Measurements from ENCODE around the gene ZNF282. TPM values are rescaled to one million over a fixed set of nuclear protein-coding genes. Genes with fewer than 3 reads are reported as not detected.

Gene ZNF282
- total and polyA plus RNA-seq, 9 of the 15 experiments (the other 6 are each of a cell fraction or from before 2014, with no cell fraction given): 0.76 to 58.6 (median 17.4) TPM

- peak; percentile 68 for TF ChIP-seq PCBP1 (IDR thresholded peaks at IDR 0.05; ENCODE audit: low read depth, low read length, poor library complexity, severe bottlenecking)
- TF ChIP-seq ZNF282 (CRISPR knock-in tag; IDR thresholded peaks at IDR 0.05): no peak
- TF ChIP-seq ATF7 (IDR thresholded peaks at IDR 0.05): peak; percentile 35
- peak; percentile 72 for TF ChIP-seq CREM (IDR thresholded peaks at IDR 0.05; ENCODE audit: low read depth)
- TF ChIP-seq CREB3L1 (IDR thresholded peaks at IDR 0.05; ENCODE audit: borderline replicate concordance, low read depth): peak; percentile 76; the same call in 1 of the 2 replicates
- TF ChIP-seq POLR3G (IDR thresholded peaks at IDR 0.05; ENCODE audit: extremely low read depth, insufficient read length, insufficient replicate concordance): no peak
- 0 out of 2 replicates have a peak, but pooled peaks have one; percentile 69 for TF ChIP-seq FOXP4 (CRISPR knock-in tag; IDR thresholded peaks at IDR 0.05; ENCODE audit: borderline replicate concordance)
- no peak for TF ChIP-seq PHTF2 (CRISPR knock-in tag; IDR thresholded peaks at IDR 0.05)
- TF ChIP-seq CXXC5 (CRISPR knock-in tag; IDR thresholded peaks at IDR 0.05): peak; percentile 5
- no peak for TF ChIP-seq TFAM (CRISPR knock-in tag; conservative IDR thresholded peaks at IDR 0.05)
- no peak for TF ChIP-seq HOXB6 (CRISPR knock-in tag; IDR thresholded peaks at IDR 0.05; ENCODE audit: borderline replicate concordance)
- TF ChIP-seq TEAD1 (CRISPR knock-in tag; IDR thresholded peaks at IDR 0.05): peak in 1 of 2 experiments; percentile 89; a peak in 2 of 4 replicates
- TF ChIP-seq KAT7 (CRISPR knock-in tag; IDR thresholded peaks at IDR 0.05; ENCODE audit: borderline replicate concordance): peak; percentile 49; the same call in 1 of the 2 replicates
- TF ChIP-seq ARNT (IDR thresholded peaks at IDR 0.05): no peak
- no peak for TF ChIP-seq ATF3 (IDR thresholded peaks at IDR 0.05)
- TF ChIP-seq ATF3 (CRISPR knock-in tag; conservative IDR thresholded peaks at IDR 0.05): 0 out of 2 replicates have a peak, but pooled peaks have one; percentile 34
- 0 out of 2 replicates have a peak, but pooled peaks have one; percentile 3 for TF ChIP-seq ZNF431 (CRISPR knock-in tag; IDR thresholded peaks at IDR 0.05)
- TF ChIP-seq PPARD (CRISPR knock-in tag; IDR thresholded peaks at IDR 0.05): no peak
- no peak for TF ChIP-seq CSDE1 (IDR thresholded peaks at IDR 0.05)
- 0 out of 2 replicates have a peak, but pooled peaks have one; percentile 79 for TF ChIP-seq ZBTB43 (CRISPR knock-in tag; IDR thresholded peaks at IDR 0.05)
- no peak for TF ChIP-seq ZKSCAN1 (IDR thresholded peaks at IDR 0.05; ENCODE audit: low read depth, low read length)
These were observed 47.3 kb upstream of the ZNF282 start (continued) for GRCh38 chr7:149147752-149148653.
